ENCODE data around the gene RPS6KC1.

DNA sequence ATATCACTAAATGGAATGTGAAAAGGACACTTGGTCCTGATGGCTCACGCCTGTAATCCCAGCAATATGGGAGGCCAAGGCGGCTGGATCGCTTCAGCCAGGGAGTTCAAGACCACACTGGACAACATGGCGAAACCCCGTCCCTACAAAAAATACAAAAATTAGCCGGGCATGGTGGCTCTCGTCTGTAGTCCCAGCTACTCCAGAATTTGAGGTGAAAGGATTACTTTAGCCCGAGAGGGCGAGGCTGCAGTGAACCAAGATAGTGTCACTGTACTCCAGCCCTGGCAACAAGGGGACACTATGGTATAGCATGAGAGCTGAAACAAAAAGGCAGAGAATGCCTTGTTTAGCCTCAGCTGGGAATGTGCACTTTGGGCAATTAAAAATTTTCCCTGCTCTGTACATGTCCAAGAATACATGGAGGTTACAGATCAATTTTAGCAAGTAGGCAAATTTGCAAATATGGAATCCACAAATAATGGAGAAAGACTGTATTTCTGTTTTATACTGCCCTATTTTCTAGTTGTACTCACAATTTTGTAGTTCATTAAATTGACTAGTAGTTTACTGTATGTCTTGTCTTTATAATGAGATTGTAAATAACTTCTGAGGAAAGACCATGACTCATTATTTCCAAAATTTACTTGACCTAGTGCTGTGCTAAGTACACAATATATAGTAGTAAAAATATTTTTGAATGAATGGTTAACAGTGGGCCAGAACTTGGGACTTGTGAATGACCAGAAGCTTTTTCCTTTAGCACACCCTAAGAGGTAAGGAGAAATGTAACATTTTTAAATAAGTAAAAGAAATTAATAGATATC lies 33.4 kb upstream of the RPS6KC1 start:
- TF ChIP-seq EZH2 (IDR thresholded peaks at IDR 0.05; ENCODE audit: borderline replicate concordance, insufficient read depth, low read depth, low read length, poor library complexity, severe bottlenecking) = no peak
- TF ChIP-seq, protein P1, sequence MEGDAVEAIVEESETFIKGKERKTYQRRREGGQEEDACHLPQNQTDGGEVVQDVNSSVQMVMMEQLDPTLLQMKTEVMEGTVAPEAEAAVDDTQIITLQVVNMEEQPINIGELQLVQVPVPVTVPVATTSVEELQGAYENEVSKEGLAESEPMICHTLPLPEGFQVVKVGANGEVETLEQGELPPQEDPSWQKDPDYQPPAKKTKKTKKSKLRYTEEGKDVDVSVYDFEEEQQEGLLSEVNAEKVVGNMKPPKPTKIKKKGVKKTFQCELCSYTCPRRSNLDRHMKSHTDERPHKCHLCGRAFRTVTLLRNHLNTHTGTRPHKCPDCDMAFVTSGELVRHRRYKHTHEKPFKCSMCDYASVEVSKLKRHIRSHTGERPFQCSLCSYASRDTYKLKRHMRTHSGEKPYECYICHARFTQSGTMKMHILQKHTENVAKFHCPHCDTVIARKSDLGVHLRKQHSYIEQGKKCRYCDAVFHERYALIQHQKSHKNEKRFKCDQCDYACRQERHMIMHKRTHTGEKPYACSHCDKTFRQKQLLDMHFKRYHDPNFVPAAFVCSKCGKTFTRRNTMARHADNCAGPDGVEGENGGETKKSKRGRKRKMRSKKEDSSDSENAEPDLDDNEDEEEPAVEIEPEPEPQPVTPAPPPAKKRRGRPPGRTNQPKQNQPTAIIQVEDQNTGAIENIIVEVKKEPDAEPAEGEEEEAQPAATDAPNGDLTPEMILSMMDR (IDR thresholded peaks at IDR 0.05) = no peak
